Measurements from ENCODE around the gene RASA1.

The RASA1 gene

DNA sequence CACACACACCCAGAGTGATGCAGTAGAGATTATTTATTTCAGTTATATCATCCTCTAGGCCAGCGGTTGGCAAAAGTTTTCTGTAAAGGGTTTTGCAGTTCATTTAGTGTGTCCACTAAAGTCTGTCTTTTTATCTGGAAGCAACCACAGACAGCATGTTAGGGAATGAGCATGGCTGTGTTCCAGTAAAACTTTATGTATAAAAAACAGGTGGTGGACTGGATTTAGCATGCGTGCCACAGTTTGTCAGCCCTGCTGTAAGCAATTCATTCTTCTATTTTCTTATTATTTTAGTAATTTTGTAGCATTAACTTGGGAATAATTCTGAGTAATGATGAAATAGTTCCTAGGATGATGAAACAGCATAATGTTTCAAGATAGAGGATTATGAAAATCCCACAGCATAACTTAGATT, 93.4 kb downstream of the RASA1 start:
- DNase-seq (ENCODE audit: low spot score) = no peak

- DNase-seq (ENCODE audit: low spot score) = no peak
Observed at GRCh38 chr5:87361536-87362213, 94.0 kb downstream of the RASA1 start.

DNA sequence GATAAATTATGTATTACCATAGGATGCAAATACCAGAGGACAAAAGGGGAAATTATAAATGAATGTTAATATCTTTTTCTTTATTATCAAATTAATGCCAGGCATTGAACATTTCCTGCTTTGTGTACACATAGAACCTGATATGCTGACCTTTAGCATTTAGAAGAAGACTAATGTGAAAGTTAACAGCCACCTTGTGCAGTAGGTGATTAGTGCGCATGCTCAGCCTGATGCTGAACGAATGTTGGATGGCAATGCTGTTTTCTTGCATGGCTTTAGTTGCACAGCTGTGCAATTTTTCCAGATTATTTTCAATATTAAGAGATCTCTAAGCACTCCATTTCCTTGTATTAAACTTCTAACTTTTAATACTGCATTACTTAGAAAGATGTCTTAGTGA, 99.6 kb downstream of the RASA1 start:
- no peak for DNase-seq (ENCODE audit: low spot score)

DNA sequence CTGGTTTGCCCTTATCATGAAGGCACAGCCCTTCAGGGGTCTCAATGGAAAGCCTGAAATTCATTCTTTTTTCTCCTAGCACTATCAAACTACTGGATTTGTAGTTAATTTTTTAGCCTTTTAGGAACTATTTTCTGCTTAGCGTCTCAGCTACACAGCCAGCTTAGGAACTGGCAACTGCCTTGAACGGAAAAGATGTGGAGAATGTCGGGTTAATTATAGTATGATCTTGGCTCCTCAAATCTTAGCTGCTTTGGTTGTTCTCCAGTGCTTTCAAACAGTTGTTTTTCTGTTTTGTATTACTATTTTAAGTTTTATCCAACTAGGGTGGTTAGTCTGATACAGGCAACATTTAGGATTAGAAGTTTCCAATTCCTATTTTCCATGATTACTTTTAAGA, 100.9 kb downstream of the RASA1 start:
- DNase-seq (ENCODE audit: low spot score) = no peak

DNA sequence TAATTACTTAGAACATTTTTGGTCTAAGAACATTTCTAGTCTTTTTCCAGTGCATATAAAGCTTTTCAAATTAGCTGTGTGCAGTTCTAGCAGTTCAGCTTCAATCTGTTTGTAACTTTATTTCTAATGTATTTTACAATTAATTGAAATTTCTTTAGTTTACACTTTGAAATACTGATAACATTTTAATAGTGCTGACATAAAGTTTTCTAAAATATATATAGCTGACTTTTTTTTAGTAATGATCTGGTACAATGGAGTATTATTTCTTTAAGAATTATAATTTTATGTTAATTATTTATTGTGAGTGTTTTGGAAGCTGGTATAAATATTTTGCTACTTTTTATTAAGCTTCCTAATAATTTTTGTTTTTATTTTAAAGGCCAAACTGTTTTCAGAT, 101.7 kb downstream of the RASA1 start:
- no peak for DNase-seq (ENCODE audit: low spot score)

DNA sequence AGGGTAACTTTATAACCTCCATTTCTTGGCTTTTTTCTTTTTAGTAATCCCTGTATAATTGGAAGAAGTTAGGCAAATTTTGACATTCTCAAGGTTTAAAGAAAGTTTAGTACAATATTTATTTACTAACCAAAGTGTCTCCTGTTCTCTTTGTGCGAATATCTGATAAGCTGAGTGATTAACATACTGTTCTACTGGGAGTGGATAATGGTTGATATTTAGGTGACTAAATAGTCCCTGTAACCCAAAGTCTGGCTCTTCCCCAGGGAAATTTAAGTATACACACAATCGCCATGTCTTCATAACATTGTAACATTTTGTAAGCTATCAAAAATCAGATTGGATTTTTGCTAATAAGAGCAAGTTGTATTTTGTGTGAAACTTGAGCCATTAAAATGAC, 105.0 kb downstream of the RASA1 start:
- DNase-seq (ENCODE audit: low spot score) = no peak

- DNase-seq (ENCODE audit: low spot score) = no peak
Observed at GRCh38 chr5:87382224-87382623, 114.5 kb downstream of the RASA1 start.

GRCh38 chr5:87383216-87383615, 115.5 kb downstream of the RASA1 start:
- no peak for DNase-seq (ENCODE audit: low spot score)

- no peak for DNase-seq (ENCODE audit: low spot score)
Observed at GRCh38 chr5:87385802-87386201, 118.1 kb downstream of the RASA1 start.

DNA sequence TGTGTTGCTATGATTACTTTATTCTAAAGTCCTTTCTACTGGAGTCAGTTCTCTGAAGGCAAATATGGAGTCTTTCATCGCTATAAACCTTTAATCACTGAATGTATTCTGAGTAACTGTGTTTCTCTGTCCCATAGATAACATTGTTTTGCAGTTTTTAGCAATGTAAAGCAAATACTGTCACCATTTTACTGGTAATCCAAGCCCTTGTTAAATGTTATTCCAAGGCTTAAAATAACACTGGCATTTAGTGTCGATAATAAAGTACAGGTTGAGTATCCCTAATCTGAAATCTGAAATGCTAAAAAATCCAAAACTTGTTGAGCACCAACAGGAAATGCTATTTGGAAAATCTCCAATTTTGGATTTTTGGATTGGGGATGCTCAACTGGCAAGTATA, 120.4 kb downstream of the RASA1 start:
- no peak for DNase-seq (ENCODE audit: low spot score)

DNA sequence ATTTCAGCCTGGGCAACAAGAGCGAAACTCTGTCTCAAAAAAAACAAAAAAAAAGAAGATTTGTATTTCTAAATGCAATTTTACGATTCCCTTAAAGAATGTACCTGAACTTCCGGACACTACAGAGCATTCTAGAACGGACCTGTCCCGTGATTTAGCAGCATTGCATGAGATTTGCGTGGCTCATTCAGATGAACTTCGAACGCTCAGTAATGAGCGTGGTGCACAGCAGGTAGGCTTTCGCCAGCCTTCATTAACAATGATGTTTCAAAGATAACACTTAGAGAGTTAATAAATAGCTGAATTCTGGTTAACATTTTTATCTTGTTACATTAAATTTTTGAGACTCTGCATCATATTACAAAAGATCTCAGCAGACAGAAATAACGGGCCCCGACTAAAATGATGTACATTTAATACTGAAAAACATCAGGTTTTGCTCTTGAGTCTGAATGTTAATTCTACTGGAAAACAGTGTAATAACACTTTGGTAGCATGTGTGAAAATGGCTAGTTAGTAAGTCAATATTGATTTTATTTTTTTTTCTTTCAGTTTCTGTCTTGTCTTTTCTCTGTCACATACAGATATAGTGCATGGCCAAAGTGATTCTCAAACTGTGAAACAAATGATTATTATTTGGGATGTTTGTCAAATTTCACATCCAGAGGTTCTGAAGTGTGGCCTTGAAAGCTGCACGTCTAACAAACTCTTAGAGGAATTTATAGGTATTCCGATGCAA, 121.8 kb downstream of the RASA1 start:
- no peak for DNase-seq (ENCODE audit: low spot score)

DNA sequence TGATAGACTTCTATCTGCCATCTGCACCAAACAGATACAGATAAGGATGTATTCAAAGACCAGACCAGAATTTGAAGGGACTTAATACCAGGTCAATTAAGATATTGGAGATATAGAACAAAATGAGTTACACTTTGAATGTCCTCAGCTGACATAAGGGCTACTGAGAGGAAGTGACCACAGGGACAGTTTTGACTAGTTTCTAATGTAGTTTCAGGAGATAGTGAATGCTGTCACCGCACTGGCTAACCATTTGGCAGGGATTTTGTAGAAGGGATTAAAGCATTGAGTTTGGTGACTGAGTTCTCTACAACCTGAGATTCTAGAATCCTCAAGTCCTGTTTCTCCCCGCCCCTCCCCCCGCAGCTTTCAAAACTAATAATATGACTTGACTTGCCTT, 122.4 kb downstream of the RASA1 start:
- DNase-seq (ENCODE audit: low spot score) = no peak

- DNase-seq (ENCODE audit: low spot score) = no peak
Observed at GRCh38 chr5:87390576-87391199, 123.0 kb downstream of the RASA1 start.

GRCh38 chr5:87392170-87392569, 124.5 kb downstream of the RASA1 start:
- DNase-seq (ENCODE audit: low spot score) = no peak

- DNase-seq (ENCODE audit: low spot score) = no peak
Observed at GRCh38 chr5:87392801-87393200, 125.1 kb downstream of the RASA1 start.

- DNase-seq (ENCODE audit: low spot score) = no peak
Observed at GRCh38 chr5:87393331-87393730, 125.6 kb downstream of the RASA1 start.

DNA sequence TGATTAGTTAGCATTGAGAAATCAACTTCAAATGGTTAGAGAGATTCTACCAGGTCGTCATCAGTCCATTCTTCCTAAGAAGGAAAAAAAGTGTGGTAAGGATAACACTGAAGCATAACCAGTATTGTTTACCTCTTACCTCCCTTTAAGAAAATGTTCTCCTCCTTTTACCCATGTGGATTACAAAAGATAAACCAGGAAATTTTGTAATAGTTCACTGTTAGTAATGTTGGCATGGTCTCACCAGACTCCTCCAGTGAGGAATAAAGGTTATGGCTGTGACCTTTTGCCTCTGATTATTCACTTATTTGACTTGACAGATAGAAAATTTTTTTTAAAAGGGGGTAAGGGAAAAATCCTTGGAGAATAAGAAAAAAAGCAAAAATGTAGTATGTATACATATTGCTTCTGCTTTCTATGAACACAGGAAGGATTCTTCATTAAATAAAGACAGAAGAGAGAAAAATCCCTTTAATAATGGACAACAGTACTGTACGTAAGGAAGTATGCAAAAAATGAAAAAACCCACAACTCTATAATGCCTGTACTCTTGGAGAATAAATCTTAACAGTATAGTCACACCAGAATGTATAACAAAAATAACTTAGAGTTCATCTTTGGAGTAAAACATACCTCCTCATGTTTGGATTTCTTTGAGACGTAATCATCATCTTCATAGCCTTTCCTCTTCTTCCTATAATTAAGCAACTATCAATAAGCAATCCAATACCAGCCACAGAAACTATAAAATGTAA, 126.9 kb downstream of the RASA1 start:
- no peak for DNase-seq (ENCODE audit: low spot score)

GRCh38 chr5:87398981-87399614, 131.4 kb downstream of the RASA1 start:
- no peak for DNase-seq (ENCODE audit: low spot score)

DNA sequence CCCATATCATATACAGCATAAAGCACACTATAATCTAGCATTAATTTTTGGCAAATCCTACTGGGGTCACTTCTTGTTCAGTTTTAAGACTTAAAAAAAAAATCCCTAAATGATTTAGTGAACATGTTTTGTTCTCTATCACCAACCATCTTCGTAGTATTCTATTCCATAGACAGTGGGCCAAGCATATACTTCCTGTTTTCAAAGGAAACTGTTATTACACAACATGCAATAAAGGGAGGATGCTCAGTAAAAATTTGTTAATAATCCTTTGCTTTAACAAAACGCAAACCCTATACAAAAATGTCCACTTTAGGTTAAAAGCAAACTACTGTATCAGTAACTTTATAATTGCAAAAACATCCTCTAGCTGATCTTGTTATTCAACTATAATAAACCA, 132.0 kb downstream of the RASA1 start:
- no peak for DNase-seq (ENCODE audit: low spot score)

DNA sequence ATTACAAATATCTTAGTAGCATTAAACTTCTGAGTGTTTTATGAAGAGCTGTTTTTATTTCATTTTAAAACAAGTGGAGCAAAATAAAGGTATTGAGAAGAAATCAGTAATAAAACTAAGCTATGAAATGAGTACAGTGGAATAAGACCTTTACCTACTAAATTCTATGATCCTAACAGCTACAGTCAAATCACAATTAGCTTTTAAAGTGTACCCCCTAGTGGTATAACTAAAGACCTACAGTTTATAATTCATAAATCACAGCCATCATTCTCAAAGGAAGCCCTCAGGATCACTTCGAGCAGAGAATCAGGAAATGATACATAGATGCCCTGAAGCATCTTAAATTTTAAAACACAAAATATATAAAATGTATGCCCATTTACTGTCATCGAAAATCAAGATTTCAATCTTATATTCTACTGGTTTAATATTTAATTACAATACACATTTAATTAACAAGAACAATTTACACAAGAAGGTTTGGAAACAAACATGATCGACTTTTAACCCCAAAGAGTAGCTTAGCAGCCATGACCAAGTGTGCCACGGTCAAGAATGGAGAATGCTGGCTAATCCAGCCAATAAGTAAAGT, 132.7 kb downstream of the RASA1 start:
- no peak for DNase-seq (ENCODE audit: low spot score)

DNA sequence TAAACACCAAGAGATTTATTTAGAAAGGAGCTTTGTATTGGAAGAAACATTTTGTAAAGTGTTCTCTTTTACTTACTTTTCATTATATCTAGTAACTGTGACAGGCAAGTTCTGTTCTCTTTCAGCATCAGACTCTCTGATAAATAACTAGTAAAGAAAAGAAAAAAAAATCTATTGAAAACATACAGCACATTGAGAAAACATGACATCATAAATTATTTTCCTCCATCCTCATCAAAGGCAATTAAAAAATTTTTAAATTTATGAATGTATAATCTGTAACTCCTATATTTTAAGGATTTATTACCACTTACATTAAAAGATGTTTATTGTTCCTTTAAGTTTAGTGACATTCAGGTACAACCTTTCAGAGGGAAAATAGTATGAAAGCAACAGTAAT, 133.9 kb downstream of the RASA1 start:
- DNase-seq (ENCODE audit: low spot score) = no peak

DNA sequence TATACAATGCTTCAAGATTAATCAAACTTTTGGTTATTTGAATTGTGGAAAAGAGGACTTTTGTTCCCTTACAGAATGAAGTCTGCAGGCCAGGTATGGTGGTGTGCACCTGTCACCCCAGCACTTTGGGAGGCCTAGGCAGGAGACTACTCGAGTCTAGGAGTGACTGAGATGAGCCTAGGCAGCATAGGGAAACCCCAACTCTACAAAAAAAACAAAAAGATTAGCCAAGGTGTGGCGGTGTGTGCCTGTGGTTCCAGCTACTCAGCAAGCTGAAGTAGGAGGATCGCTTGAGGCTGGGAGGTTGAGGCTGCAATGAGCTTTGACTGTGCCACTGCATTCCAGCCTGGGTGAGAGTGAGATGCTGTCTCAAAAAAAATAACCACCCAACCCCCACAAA, 135.7 kb downstream of the RASA1 start:
- DNase-seq (ENCODE audit: low spot score) = no peak
